ENCODE data around the gene LZTR1.

GRCh38 chr22:20978419-20978818, 3.7 kb upstream of the LZTR1 start:
- no peak for TF ChIP-seq CTCF (IDR thresholded peaks at IDR 0.05; ENCODE audit: low read length)
- TF ChIP-seq EZH2phosphoT487 (IDR thresholded peaks at IDR 0.05; ENCODE audit: low read length): no peak

Data from MM.1S (cell line).